ENCODE measurements around the gene TP53TG5.

DNA sequence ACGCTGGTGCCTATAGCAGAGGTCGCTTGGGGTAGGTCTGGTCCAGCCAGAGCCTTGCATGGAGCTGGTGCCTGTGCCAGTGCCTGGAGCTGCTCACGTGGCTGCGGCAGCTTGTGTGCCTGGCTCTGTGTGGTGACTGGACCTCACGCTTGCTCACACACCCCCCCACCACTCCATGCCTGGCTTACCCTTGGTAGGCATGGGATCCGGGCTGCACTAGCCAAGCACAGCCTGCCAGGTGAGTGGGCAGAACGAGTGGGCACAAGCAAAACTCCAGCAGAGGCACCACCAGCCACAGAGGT, 16.9 kb upstream of the TP53TG5 start:
- TF ChIP-seq EP300 (IDR thresholded peaks at IDR 0.05; ENCODE audit: borderline replicate concordance in 1 of 2, control insufficient read depth in 1 of 2, low read depth in 2 of 2, low read length in 2 of 2) (no peak), NR2F1 (conservative IDR thresholded peaks at IDR 0.05) (no peak), USF1 (IDR thresholded peaks at IDR 0.05; ENCODE audit: borderline replicate concordance, extremely low read length, insufficient read depth, low read depth, low read length) (no peak), POLR2AphosphoS5 (IDR thresholded peaks at IDR 0.05; ENCODE audit: low read length) (no peak), PRDM15 (CRISPR knock-in tag; IDR thresholded peaks at IDR 0.05) (no peak), GABPA (IDR thresholded peaks at IDR 0.05; ENCODE audit: low read depth) (no peak), ZNF24 (IDR thresholded peaks at IDR 0.05) (no peak), RAD21 (IDR thresholded peaks at IDR 0.05; ENCODE audit: insufficient read depth, low read depth, low read length) (no peak), JUND (IDR thresholded peaks at IDR 0.05; ENCODE audit: low read depth, low read length) (no peak), YBX1 (IDR thresholded peaks at IDR 0.05) (no peak), TARDBP (IDR thresholded peaks at IDR 0.05; ENCODE audit: borderline replicate concordance) (no peak)
- TF ChIP-seq, protein P1, sequence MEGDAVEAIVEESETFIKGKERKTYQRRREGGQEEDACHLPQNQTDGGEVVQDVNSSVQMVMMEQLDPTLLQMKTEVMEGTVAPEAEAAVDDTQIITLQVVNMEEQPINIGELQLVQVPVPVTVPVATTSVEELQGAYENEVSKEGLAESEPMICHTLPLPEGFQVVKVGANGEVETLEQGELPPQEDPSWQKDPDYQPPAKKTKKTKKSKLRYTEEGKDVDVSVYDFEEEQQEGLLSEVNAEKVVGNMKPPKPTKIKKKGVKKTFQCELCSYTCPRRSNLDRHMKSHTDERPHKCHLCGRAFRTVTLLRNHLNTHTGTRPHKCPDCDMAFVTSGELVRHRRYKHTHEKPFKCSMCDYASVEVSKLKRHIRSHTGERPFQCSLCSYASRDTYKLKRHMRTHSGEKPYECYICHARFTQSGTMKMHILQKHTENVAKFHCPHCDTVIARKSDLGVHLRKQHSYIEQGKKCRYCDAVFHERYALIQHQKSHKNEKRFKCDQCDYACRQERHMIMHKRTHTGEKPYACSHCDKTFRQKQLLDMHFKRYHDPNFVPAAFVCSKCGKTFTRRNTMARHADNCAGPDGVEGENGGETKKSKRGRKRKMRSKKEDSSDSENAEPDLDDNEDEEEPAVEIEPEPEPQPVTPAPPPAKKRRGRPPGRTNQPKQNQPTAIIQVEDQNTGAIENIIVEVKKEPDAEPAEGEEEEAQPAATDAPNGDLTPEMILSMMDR (IDR thresholded peaks at IDR 0.05 in 2 of 3, conservative IDR thresholded peaks at IDR 0.05 in 1 of 3; ENCODE audit: control insufficient read depth in 2 of 3, extremely low read depth in 1 of 3, insufficient read depth in 1 of 3, low read depth in 3 of 3, low read length in 3 of 3): no peak

Data from GM12878 (cell line).